Measurements from ENCODE around the gene MCL1.

DNA sequence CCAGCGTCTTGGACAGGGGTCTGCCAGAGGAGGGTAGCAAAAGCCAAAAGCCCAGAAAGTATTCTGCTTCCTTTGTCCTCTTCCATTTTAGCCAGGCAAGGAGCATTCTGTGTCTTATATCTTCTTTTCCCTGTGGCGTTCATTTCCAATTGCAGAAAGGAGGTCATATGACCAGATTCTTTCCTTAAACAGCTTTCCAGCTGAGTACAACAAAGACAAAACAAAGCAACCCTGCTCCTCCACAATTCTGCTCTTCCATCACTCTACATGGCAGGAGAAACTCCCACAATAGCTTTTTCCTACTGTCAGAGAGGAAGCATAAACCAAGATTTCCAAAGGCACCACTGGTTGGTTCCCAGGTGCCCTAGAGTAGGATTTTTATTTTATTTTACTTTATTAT, 30.3 kb upstream of the MCL1 start:
- TF ChIP-seq CTCF (IDR thresholded peaks at IDR 0.05; ENCODE audit: low read depth, low read length) (no peak), POLR2A (IDR thresholded peaks at IDR 0.05; ENCODE audit: extremely low read depth, insufficient read length) (no peak)
- TF ChIP-seq, protein P1, sequence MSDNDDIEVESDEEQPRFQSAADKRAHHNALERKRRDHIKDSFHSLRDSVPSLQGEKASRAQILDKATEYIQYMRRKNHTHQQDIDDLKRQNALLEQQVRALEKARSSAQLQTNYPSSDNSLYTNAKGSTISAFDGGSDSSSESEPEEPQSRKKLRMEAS (IDR thresholded peaks at IDR 0.05; ENCODE audit: low read depth, low read length): no peak
